ENCODE data around the gene C10orf71.

C10orf71 gene

DNA sequence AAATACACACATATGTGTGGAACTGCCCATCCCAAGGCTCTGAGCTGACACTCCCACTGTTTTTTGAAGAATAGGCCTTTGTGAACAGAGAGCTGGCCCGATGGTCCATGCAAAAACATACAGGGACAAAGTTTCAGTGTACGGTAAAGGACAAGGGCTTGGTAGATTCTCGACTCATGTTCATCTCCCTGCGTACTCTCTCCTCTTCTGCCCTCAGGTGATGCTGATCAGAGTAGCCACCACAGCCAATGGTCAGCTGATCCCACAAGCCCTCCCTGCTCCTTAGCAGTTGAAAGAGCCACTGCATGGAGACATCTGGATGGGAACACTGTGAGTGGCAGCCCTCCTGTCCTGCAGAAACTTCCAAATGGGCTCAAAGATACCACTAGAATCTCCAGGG is 23.1 kb upstream of the C10orf71 start:
- no peak for DNase-seq

DNA sequence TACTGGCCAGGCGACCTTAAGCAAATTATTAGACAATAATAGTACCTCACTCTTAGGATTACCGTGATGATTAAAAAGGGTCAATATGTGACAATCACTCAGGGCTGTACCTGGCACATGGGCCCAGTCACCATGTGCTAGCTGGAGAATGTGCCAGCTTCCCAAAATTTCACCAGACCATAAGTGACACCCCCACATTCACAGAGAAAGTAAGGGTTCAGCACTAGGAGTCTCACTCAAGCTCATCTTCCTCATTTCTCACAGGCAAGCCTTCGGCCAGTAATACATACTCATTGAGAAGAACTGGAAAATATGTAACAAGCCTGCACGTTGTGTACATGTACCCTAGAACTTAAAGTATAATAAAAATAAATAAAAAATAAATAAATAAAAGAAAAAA is 22.4 kb upstream of the C10orf71 start:
- no peak for DNase-seq

DNA sequence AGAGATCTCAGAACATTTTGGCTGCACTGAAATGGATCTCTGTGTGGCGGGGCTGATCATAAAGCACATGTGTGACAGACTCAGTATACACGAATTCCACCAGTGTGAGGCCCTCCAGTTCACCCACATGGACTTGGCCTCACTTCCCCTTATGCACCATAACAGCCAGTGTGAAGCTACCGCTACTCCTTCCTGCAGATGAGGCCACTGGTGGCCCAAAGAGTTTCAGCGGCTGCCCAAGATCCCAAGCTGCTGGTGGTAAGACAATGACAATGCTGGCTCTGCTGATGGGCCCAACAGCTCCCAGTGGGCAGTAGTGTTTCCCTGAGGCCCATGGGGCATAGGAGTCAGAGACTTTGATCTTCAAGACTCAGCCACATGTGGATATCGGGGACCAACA is 21.0 kb upstream of the C10orf71 start:
- no peak for DNase-seq

DNA sequence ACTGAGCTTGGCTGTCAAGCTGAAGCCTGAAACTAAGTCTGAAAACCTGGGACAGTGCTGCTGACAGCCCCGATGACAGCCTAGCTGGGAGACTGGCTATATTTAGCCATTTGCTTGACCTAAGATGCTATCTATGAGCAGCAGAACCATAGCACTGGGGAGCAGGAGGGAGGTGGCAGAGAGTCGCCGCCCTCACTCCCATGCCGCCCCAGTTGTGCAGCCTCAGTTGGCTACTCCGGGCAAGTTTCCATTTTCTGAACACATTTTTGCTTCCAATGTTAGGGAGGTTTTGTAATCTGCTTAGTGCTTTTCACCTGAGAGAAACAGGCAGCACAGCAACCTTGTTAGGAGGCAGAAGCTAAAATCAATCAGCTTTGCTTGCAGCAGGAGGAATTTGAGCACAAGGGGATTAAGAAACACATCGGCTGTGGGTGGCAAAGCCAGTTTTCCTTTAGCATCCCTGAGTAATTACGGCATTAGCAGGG is 20.4 kb upstream of the C10orf71 start:
- no peak for DNase-seq

DNA sequence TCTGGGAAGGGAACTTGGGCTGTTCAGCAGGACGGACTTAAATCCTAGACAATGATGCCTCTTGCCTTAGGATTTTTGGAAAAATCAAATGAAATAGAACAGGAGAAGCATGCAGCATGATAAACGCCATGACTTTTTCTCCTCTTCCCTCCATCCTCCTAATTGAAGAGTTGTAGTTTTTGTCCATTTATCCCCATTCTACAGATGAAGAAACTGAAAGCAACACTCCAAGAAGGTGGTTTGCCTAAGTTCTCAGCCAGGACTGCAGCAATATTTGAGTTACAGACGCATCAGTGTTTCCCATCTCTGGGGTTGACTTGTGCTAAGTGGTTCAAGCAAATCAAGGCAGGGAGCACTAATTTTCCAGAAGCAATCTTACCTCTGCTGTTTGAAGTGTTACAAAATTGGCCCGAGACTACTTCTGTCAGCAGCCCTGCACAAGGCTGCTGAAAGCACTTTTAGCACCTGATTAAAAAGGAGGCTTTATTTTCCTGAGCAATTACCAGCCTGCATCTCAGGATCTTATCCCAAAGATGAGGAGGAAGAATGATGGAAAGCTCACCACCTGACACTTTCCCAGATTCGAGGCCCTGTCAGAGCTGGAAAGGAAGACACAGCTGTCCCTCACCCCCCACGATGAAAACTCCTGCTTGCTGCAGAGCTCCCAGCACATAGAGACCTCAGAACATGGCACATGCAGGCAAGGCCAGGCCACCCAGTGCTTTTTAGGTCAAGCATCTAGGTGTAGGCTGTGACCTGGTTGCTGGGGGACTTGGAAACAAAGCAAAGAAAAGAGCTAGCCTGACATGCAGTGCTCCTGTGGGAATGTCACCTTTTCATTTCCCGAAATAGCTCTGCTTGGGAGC is 19.7 kb upstream of the C10orf71 start:
- no peak for DNase-seq

DNA sequence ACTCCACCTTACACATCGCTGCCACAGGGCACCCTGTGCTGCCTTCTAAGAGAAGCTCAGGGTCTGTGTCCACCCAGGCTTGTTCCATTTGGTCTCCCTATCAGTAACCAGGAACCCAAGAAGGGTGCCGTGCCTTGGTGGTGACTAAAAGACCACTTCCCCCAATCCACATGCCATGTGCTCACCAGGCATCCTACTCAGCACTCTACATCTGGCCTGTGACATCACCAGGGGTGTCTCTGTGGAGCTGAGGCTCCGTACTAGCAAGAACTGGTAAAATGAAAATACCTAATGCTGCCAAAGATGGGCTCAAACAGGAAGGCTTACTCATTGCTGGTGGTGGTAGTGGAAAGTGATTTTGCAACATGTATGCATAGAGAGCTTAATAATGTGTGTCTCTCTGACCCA is 19.0 kb upstream of the C10orf71 start:
- no peak for DNase-seq

DNA sequence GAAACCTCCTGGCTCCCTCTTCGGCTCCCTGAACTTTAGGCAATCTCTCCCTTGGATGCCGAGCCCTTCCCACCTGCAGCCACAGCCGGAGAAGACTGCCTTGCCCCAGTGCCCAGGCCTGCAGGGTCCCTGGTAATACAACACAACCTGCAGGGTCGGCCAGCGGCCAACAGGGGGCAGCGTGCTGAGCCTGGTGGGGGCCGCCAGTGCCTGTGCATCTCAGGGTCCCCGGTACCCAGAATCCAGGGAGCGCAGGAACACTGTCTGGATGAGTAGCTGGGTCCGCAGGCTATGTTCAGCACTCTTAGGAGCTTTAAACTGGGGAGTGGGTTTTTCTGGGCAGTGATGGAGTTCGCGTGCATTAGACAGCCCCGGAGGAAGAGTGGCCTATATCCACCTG is 17.5 kb upstream of the C10orf71 start:
- DNase-seq, result no peak

DNA sequence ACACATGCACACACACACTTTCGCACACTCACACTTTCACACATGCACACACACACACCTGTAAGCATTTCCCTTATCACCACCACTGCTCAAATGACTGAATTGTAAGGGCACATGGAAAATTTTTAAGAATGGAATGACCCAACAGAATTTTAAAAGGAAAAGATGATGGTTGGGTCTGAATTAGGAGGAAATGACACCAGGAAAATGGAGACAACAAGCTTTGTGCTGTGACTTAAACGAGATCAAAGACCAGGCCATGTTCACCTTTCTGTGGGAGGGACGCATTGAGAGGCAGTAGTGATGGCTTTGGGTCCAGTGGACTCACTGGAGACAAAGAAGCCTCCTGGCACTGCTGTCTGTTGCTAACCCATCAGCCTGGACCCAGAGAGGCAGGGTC is 16.7 kb upstream of the C10orf71 start:
- DNase-seq, result no peak

DNA sequence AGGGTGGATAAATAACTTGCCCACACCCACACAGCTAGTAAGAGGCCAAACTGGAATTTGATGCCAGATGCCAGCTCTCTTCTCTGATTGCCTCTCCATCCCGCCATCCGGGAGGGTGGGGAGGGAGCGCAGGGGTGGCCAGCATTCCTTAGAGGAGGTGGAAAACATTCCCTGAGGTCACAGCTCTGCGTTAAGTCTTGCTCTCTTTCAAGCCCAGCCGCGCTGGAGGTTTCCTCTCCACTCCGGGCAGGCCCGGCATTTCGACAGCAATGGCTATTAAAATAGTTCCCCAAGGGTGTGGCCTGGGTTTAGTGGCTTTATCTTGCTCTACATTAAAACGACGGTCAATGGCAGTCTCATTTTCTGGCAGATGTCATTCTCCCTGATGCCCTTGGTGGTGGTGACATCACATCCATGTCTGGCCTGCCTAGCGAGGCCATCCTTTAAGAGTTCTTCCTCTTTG is 16.1 kb upstream of the C10orf71 start:
- no peak for DNase-seq

DNA sequence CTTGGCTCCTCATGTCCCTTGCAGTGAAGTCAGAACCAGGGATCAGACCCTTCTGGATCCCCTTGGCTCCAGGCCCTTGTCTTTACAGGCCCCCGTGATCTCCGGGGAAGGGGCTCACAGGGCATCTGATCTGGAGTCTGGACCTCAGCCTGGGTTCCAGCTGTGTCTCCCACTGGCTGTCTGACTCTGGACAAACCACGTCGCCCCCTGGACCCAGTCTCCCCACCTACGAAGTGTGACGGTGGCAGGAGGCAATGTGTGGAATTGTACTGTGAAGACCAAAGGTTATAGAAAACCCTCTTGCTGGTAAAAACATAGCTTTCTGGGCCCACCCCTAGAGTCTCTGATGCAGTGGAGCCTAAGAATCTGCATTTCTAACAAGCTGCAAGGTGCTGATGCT is 15.5 kb upstream of the C10orf71 start:
- DNase-seq, result no peak

DNA sequence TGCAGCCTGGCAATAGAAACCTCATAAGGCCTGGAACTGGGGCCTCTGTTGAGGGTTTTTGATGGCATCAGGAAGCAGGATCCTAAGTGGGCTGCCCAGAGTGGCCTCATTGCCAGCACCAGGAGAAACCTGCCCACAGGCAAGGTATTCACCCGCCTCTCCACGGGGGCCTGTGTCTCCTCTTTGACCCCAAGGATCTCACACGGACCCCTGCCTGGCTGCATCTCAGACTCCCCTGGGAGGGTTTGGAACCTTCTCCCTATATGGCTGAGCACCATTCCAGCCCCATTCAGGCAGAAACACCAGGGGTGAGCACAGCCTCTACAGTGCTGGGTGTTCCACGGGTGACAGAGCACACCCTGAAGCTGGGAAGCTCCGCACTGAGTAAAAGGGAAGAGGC is 14.6 kb upstream of the C10orf71 start:
- no peak for DNase-seq

DNA sequence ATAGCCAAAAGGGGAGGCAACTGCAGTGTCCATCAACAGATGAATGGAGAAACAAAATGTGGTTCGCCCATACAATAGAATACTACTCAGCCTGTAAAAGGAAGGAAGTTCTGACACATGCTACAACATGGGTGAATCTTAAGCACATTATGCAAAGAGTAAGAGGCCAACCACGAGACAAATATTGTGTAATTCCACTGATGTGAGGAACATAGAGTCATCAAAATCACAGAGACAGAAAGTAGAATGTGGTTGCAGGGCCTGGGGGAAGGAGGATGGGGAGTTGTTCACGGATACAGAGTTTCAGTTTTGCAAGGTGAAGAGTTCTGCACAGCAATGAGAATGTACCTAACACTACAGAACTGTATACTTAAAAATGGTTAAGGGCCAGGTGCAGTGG is 13.7 kb upstream of the C10orf71 start:
- DNase-seq, result no peak

DNA sequence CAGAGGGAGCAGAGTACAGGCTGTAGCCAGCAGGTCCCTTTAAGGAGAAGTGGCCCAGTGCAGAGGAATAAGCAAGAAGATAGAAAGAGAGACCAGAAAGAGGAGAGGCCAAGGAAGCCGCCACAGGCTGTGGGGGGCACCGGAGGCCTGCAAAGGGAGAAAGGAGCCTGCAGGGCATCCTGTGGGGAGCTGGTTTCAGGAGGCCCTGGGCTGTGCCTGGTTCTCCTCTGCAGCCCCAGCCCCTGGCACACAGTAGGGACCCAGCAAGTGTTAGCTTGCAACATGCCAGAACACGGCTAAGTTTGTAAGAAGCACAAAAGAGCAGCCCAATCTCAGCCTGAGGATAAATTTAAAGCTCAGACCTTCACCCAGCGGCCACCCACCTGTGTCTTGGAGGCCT is 12.3 kb upstream of the C10orf71 start:
- DNase-seq, result no peak

DNA sequence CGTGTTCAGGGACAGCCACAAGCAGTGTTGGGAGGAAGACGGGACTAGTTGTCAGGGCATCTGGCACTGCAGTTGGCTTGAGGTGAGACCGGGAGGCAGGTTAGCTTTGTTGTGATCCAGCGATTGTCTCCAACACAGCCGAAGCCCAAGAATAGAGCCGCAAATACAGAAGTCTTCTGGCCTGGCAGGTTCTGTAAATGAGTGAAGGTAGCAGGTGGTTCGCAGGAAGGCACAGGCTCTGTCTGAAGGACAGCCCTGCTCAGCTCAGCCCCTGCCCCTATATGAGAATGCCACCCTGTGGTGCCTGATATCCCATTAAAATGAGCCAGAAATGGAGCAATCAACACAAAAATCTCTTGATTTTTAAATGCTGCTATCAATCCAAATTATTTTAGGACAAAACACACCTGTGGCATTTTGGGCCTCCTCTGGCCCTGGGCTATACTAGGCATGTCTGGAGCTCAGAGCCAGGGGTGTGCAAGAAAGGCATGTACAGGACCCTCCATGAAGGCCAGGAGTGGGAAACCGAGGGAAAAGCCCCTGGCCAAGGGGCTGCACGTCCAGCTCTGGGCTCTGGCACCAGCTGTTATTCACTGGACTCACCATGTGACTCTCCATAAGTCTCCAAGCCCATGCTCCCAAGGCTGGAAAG is 11.2 kb upstream of the C10orf71 start:
- DNase-seq, result no peak

DNA sequence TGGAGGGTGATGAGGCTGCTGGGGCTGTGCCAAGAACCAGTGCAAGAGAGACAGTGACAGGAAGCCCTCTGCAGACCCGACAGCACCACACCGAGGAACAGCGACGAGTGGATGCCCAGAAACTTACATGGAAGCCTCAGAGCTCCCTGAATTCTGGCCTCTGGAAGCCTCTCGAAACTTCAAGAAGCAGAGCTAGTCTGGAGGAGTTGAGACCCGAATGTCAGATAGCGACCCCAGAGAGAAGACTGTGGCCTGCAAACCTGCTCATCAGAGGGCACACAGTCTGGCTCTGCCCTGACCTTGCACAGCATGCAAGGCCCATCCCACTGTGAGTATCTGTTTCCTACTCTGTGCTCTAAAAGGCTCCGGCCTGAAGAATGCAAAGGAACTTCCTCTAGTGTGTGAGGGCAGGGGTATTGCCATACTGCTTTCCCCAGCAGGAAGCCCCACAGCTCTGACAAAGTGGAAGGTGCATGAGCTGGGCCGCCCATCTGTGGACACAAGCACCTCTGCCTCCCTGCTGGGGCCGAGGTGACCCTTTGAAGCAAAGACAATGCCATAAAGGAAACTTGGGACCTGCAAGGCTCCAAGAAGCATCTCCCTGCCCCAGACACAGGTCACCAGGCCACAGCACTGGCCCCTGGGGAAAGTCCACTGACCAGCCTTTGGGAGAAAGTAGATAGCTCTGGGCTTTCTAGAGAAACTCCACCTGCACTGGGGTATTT is 10.5 kb upstream of the C10orf71 start:
- DNase-seq, result no peak

DNA sequence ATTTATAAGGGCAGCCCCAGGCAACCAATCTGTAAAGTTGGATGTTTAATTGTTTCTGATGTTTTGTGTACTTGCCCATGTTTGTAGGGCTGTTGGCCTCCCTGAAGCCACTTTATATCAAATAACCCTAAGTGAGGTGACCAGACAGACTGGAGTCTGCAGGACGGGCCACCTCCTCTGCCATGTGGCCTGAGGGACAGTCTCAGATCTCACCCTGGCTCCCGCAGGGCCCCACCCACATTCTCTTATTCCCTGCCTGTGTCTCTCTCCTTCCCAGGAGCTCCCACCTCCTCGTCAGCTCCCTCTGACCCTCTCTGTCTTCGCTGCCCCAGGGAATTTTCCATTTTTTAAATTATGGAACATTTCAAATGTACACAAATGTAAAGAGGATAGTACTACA is 9.5 kb upstream of the C10orf71 start:
- DNase-seq, result no peak

DNA sequence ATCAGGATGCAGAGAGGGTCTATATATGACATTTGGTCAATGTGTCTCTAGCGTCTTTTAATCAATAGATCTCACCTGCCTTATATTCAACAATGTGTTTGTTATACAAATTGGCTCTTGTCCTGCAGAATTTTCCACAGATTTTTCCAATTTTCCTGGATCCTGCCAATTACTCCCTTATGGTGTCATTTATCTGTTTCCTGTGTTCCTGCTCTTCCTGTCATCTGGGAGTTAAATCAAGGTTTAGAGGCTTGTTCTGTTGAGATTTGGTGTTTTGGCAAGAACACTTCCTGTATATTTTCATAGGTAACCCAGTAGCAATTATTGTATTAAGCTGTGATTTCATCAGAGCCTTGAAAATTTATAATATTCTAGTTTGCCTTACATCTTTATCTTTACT is 8.8 kb upstream of the C10orf71 start:
- no peak for DNase-seq

DNA sequence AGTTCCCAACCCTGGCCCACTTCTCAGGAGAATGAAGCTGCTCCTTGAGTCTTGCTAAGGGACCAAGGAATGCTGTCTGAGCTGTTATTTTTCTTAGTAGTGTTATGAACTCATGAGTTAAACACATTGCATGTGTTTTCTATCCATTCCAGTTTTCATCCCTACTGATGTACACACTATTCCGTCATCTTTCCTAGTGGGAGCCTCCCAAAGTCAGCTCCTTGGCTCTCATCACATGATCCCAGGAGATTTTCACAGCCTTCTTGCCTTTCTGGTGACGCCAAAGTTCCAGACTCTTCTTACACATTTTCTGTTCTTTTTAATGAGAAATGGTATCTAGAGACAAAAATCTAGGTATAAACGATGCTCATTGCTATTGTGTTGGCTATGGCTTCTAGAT is 8.4 kb upstream of the C10orf71 start:
- DNase-seq, result no peak

DNA sequence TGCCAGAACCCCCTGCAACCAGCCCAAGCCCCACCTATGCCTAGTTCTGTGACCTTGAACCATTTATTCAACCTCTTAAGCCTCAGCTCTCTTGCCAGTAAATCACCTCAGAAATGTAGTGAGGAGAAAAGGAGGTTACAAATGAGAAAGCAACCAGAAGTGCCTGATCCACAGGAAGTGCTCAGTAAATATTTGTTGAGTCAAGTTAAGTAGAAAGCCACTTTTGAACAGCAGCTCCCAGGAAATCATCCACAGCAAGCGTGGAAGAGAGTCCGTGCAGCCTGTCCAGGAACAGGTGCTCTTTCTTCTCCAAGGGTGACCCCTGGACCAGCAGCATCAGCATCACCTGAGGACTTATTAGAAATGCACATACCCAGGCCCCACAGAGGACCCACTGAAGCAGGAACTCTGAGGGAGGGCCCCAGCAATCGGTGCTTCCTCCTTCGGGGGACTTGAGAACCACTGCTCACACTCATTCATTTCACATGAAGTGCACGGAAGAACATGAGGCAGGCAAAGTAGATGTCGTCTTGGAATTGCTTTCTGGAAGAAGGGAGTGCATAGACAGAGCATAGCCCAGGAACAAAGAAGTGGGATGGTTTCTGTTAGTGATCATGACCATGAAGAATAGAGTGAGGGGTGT is 6.3 kb upstream of the C10orf71 start:
- DNase-seq, result no peak

DNA sequence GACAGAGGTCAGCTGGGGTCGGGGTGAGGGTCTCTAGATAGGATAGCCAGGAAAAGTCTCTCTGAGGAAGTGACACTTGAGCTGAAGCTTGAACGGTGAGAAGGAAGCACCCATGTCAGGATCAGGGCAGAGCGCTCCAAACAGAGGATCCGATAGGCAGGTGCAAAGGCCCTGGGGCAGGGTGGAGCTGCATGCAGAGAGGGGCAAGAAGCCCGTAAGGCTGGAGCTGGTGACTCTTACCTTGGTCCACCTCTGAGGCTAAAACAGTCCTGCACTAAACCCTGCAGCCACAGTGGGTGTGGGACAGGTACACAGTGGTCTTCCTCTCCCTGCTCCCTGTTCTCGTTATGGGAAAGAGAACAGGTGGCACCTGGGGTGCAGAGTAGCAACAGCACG is 5.8 kb upstream of the C10orf71 start:
- no peak for DNase-seq

DNA sequence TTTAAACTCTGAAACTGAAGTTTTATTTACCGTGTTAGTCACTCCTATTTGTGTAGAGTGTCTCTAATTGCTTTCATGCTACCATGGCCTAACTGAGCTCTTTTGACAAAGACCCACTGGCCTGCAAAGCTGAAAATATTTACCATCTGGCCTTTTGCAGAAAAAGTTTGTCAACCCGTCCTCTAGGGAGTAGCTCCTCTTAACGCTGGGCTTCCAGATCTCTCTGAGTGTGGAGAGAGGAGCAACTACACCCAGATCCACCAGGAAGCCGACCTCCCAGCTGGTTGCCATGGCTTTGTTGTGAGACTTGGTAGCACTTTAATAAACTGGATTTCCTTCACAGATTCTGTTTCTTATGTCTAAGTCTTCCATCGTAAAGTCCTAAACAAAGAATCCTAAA is 4.2 kb upstream of the C10orf71 start:
- DNase-seq, result no peak

DNA sequence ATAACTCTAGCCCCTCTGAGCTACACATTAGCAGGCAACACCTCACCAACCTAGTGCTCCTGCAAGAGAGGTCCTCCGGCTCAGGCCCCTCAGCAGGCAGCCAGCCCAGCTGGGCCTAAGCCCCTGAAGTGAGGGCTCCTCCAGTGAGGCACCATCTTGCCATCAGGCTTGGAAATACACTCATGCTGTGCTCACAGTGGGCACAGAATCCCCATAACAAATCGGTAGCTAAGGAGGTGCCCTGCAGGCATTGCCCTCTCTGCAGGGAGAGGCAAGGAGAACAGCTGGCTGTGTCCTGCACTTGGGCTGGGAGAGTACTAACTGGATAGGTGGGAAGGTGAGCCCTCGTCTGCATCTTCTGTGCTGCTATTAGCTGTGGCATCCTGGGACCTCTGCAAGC is 3.7 kb upstream of the C10orf71 start:
- no peak for DNase-seq

DNA sequence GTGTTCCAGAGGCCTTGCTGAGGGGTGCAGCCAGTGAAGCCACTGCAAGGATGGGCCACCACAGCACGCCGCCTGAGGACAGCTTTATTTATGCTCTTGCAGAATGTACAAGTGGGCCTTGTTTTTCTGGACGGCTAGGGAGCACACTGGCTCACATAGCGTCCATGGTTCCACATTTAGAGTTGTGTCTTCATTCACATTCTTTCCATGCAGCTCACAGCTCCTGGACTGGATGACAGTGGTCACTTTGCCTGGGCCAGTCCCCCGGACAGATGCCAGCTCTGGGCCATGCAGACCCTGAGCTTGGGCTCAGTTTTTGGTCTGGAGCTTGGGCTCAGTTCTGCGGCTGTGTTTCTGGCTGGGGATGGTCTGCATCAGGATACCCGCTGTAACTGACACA is 2.6 kb upstream of the C10orf71 start:
- DNase-seq, result no peak

All from activated gamma-delta T cell treated with Interleukin-2 at 50 U/mL for 16 hours (primary cell).